Measurements from ENCODE around the gene ZNF654. TPM values are rescaled to one million over a fixed set of nuclear protein-coding genes. Genes with fewer than 3 reads are reported as not detected.

ZNF654 gene
- total RNA-seq, 1 experiment from 2014 or later: 7.0 TPM

- ChIA-PET RAD21 (ENCODE audit: low non-redundant PET in 1 of 2, low total read pairs in 2 of 2, uncharacterized antibody in 2 of 2, unreplicated experiment in 2 of 2) (no interaction called here), POLR2A (no interaction called here), CTCF (no interaction called here)
- no peaks in the 10 kb centered on the region for H3K9me2 ChIP-seq (ENCODE audit: insufficient read depth)
- peaks cover 0 to 19% of the 10 kb centered on the region in 2 experiments; a peak in 3 of 4 replicates for H3K36me3 ChIP-seq (ENCODE audit: control insufficient read depth in 1 of 2, insufficient read depth in 2 of 2, low read length in 2 of 2)
- DNase-seq (ENCODE audit: low read depth, low spot score) (no peak), ATAC-seq (no peak)
- no peak overlapping the region for H3K9ac ChIP-seq (ENCODE audit: low read length)
- peaks cover 14% of the 10 kb centered on the region for H3K79me2 ChIP-seq (ENCODE audit: insufficient read depth, low read length)
- H3K4me2 ChIP-seq (ENCODE audit: low read length): no peak overlapping the region
- H3K4me3 ChIP-seq (replicated peaks in 1 of 2; ENCODE audit: low read depth in 1 of 2, low read length in 2 of 2): no peak overlapping the region
- no TSS peak for BruUV-seq (replicated peaks)
- no peak overlapping the region for H3K27ac ChIP-seq (ENCODE audit: low read depth, low read length)
- no peaks in the 10 kb centered on the region for H3K9me3 ChIP-seq (ENCODE audit: control insufficient read depth in 1 of 2, insufficient read depth in 1 of 2, low read depth in 1 of 2, low read length in 2 of 2)
- intact Hi-C loops (cut with micrococcal nuclease): no loop called here
- TF ChIP-seq, protein P1, sequence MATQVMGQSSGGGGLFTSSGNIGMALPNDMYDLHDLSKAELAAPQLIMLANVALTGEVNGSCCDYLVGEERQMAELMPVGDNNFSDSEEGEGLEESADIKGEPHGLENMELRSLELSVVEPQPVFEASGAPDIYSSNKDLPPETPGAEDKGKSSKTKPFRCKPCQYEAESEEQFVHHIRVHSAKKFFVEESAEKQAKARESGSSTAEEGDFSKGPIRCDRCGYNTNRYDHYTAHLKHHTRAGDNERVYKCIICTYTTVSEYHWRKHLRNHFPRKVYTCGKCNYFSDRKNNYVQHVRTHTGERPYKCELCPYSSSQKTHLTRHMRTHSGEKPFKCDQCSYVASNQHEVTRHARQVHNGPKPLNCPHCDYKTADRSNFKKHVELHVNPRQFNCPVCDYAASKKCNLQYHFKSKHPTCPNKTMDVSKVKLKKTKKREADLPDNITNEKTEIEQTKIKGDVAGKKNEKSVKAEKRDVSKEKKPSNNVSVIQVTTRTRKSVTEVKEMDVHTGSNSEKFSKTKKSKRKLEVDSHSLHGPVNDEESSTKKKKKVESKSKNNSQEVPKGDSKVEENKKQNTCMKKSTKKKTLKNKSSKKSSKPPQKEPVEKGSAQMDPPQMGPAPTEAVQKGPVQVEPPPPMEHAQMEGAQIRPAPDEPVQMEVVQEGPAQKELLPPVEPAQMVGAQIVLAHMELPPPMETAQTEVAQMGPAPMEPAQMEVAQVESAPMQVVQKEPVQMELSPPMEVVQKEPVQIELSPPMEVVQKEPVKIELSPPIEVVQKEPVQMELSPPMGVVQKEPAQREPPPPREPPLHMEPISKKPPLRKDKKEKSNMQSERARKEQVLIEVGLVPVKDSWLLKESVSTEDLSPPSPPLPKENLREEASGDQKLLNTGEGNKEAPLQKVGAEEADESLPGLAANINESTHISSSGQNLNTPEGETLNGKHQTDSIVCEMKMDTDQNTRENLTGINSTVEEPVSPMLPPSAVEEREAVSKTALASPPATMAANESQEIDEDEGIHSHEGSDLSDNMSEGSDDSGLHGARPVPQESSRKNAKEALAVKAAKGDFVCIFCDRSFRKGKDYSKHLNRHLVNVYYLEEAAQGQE (IDR thresholded peaks at IDR 0.05; ENCODE audit: low read depth): no peak
- TF ChIP-seq ZBTB33 (IDR thresholded peaks at IDR 0.05; ENCODE audit: extremely low read depth, insufficient replicate concordance, low read length) (no peak), JUND (IDR thresholded peaks at IDR 0.05) (no peak), SIN3A (IDR thresholded peaks at IDR 0.05; ENCODE audit: low read depth) (no peak), MAX (IDR thresholded peaks at IDR 0.05) (no peak), ATF3 (IDR thresholded peaks at IDR 0.05) (no peak)
- no peaks in the 10 kb centered on the region for H3K4me1 ChIP-seq (ENCODE audit: control insufficient read depth in 1 of 2, insufficient read depth in 2 of 2, low read length in 2 of 2)
- no peak overlapping the region for H2AFZ ChIP-seq (ENCODE audit: low read depth, low read length, poor library complexity, severe bottlenecking)
- no peaks in the 10 kb centered on the region for H3K27me3 ChIP-seq (ENCODE audit: insufficient read depth, low read length)
- H4K20me1 ChIP-seq (ENCODE audit: insufficient read depth): no peaks in the 10 kb centered on the region
Observed at GRCh38 chr3:88137836-88138235, 78.8 kb downstream of the ZNF654 start.

All from HCT116 (cell line).